ENCODE results near the gene SPINT3. TPM values are rescaled to one million over a fixed set of nuclear protein-coding genes. Genes with fewer than 3 reads are reported as not detected.

SPINT3 gene
- total RNA-seq, 1 experiment from 2014 or later = not detected

DNA sequence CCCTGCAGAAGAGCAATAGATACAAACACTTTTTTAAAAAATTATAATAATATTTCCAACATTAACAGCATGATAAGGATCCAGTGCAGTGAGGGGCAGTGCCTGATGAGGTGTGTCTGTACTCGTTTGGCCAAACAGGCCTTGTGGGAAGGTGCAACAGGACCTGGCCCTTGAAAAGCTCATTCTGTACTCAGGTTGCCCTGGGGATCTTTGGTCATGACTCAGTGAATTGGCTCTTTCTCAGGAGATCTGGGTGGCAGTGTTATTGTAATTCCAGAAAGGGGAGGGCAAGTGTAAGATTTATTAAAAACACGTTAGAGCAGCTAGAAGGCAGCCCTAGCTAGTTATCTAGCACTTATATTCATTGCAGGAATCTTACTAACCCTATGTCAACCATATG, 2.9 kb upstream of the SPINT3 start:
- intact Hi-C loops (cut with micrococcal nuclease; ENCODE audit: unreplicated experiment) (no loop called here), in situ Hi-C loops (cut with HindIII; ENCODE audit: low pct_unique_long_range_greater_than_20kb, low sequenced_read_pairs) (no loop called here)
- no peaks in the 10 kb centered on the region for H3K9me3 ChIP-seq (ENCODE audit: control insufficient read depth, insufficient read depth, low read depth, low read length)
- no peak for DNase-seq (ENCODE audit: low read depth, low spot score)
- peaks cover 4% of the 10 kb centered on the region for H3K27me3 ChIP-seq (ENCODE audit: control insufficient read depth, insufficient read depth, low read length)
- POLR2A ChIA-PET = no interaction called here
- no peak for ATAC-seq
- TF ChIP-seq TCF7L2 (IDR thresholded peaks at IDR 0.05; ENCODE audit: low read depth, low read length) (no peak), SIN3A (IDR thresholded peaks at IDR 0.05; ENCODE audit: borderline replicate concordance, insufficient read depth, low read depth, low read length) (no peak)
- BruUV-seq (replicated peaks) = no TSS peak
- no peak overlapping the region for H3K27ac ChIP-seq (ENCODE audit: low read length)
- H3K4me1 ChIP-seq (ENCODE audit: control insufficient read depth, insufficient read depth, low read length) = no peaks in the 10 kb centered on the region
- CTCF ChIA-PET = no interaction called here
- no peak overlapping the region for H3K4me3 ChIP-seq (ENCODE audit: low read depth in 2 of 2, low read length in 2 of 2)
- no peaks in the 10 kb centered on the region for H3K36me3 ChIP-seq (ENCODE audit: control insufficient read depth, insufficient read depth, low read length)

- intact Hi-C loops (cut with micrococcal nuclease; ENCODE audit: unreplicated experiment) = no loop called here
- Histone ChIP-seq H3K9me3 (ENCODE audit: control insufficient read depth, insufficient read depth, low read depth, low read length) (no peaks in the 10 kb centered on the region), H3K27me3 (ENCODE audit: control insufficient read depth, insufficient read depth, low read length) (peaks cover 3% of the 10 kb centered on the region), H3K4me1 (ENCODE audit: control insufficient read depth, insufficient read depth, low read length) (no peaks in the 10 kb centered on the region), H3K4me3 (ENCODE audit: low read depth in 2 of 2, low read length in 2 of 2) (no peak overlapping the region), H3K27ac (ENCODE audit: low read length) (no peak overlapping the region), H3K36me3 (ENCODE audit: control insufficient read depth, insufficient read depth, low read length) (no peaks in the 10 kb centered on the region)
- no peak for ATAC-seq
- ChIA-PET CTCF (no interaction called here), POLR2A (no interaction called here)
- BruUV-seq (replicated peaks) = no TSS peak
- in situ Hi-C loops (cut with HindIII; ENCODE audit: low pct_unique_long_range_greater_than_20kb, low sequenced_read_pairs) = no loop called here
- TF ChIP-seq CTCF (IDR thresholded peaks at IDR 0.05) (no peak), SIN3A (IDR thresholded peaks at IDR 0.05; ENCODE audit: borderline replicate concordance, insufficient read depth, low read depth, low read length) (no peak), POLR2AphosphoS5 (IDR thresholded peaks at IDR 0.05; ENCODE audit: low read depth, low read length) (no peak)
- DNase-seq (ENCODE audit: low read depth, low spot score) = no peak
Observed at GRCh38 chr20:45510242-45510862, 5.1 kb downstream of the SPINT3 start.

DNA sequence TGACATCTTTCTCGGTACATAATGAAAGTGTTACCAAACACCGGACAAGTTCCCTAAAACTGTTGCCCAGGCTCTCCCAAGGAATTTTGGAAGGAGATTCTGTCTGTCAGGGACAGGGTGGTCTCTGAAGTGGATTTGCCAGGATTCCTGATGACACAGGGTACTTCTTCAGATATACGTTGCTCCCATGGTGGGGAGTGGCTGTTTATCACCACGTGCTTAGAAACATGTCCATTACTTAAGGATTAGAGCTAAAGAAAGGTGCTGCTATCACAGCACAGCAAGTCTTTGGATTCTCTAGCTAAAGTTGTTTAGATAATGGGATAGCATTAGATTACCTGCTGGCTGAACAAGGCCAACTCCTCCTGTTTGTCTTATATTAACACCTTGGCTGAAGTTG, 6.3 kb downstream of the SPINT3 start:
- in situ Hi-C loops (cut with HindIII; ENCODE audit: low pct_unique_long_range_greater_than_20kb, low sequenced_read_pairs) (no loop called here), intact Hi-C loops (cut with micrococcal nuclease; ENCODE audit: unreplicated experiment) (no loop called here)
- CTCF ChIA-PET = no interaction called here
- BruUV-seq (replicated peaks) = no TSS peak
- ATAC-seq = no peak
- no peaks in the 10 kb centered on the region for H3K4me1 ChIP-seq (ENCODE audit: control insufficient read depth, insufficient read depth, low read length)
- no peaks in the 10 kb centered on the region for H3K9me3 ChIP-seq (ENCODE audit: control insufficient read depth, insufficient read depth, low read depth, low read length)
- no peak overlapping the region for H3K27ac ChIP-seq (ENCODE audit: low read length)
- H3K27me3 ChIP-seq (ENCODE audit: control insufficient read depth, insufficient read depth, low read length) = peaks cover 6% of the 10 kb centered on the region
- no peak for TF ChIP-seq TCF7L2 (IDR thresholded peaks at IDR 0.05; ENCODE audit: low read depth, low read length)
- no peak for TF ChIP-seq REST (IDR thresholded peaks at IDR 0.05; ENCODE audit: insufficient read depth in 1 of 2, low read depth in 2 of 2, low read length in 1 of 2)
- no peak for TF ChIP-seq POLR2AphosphoS5 (IDR thresholded peaks at IDR 0.05; ENCODE audit: low read depth, low read length)
- TF ChIP-seq SIN3A (IDR thresholded peaks at IDR 0.05; ENCODE audit: borderline replicate concordance, insufficient read depth, low read depth, low read length) = no peak
- no peak for TF ChIP-seq CTCF (IDR thresholded peaks at IDR 0.05)
- no peak overlapping the region for H3K4me3 ChIP-seq (ENCODE audit: low read depth in 2 of 2, low read length in 2 of 2)
- DNase-seq (ENCODE audit: low read depth, low spot score) = no peak
- POLR2A ChIA-PET = no interaction called here
- no peaks in the 10 kb centered on the region for H3K36me3 ChIP-seq (ENCODE audit: control insufficient read depth, insufficient read depth, low read length)
